Osteocyte (in vitro differentiated cells): ENCODE results near the gene C9. TPM values are rescaled to one million over a fixed set of nuclear protein-coding genes. Genes with fewer than 3 reads are reported as not detected.

Source experiments
- DNase-seq: peaks from one replicate; pipeline ENCODE4 v3.0.0; 2021; ENCODE audit warnings: mixed read lengths; ENCODE audit not compliant: unreplicated experiment; ENCODE audit errors: extremely low spot score
- H3K27ac Mint-ChIP-seq: one replicate; pipeline ENCODE4 v1.8.0; 2021; ENCODE audit warnings: mild to moderate bottlenecking, mixed read lengths; ENCODE audit not compliant: unreplicated experiment
- H3K27me3 Mint-ChIP-seq: one replicate; pipeline ENCODE4 v1.8.0; 2021; ENCODE audit warnings: mixed read lengths; ENCODE audit not compliant: unreplicated experiment
- H3K36me3 Mint-ChIP-seq: one replicate; pipeline ENCODE4 v1.8.0; 2021; ENCODE audit warnings: mixed read lengths; ENCODE audit not compliant: unreplicated experiment
- H3K4me1 Mint-ChIP-seq: one replicate; pipeline ENCODE4 v1.8.0; 2021; ENCODE audit warnings: mixed read lengths; ENCODE audit not compliant: unreplicated experiment
- H3K4me3 Mint-ChIP-seq: one replicate; pipeline ENCODE4 v1.8.0; 2021; ENCODE audit warnings: mild to moderate bottlenecking, moderate library complexity, mixed read lengths; ENCODE audit not compliant: unreplicated experiment
- H3K9me3 Mint-ChIP-seq: one replicate; pipeline ENCODE4 v1.8.0; 2021; ENCODE audit warnings: mixed read lengths; ENCODE audit not compliant: unreplicated experiment
- total RNA-seq: library from RNA; stranded (reverse); gene quantifications from 2 replicates; pipeline ENCODE4 v1.2.1, GENCODE V29; 2021
- TF ChIP-seq, protein P1 (sequence below): fragments of 200-600 bp; sonication (generic); IDR thresholded peaks from 2 replicates; pipeline ENCODE4 v1.5.0; 2021; ENCODE audit warnings: antibody characterized with exemption, mild to moderate bottlenecking, moderate library complexity

The C9 gene
- total RNA-seq, 1 donor from 2014 or later: not detected

DNA sequence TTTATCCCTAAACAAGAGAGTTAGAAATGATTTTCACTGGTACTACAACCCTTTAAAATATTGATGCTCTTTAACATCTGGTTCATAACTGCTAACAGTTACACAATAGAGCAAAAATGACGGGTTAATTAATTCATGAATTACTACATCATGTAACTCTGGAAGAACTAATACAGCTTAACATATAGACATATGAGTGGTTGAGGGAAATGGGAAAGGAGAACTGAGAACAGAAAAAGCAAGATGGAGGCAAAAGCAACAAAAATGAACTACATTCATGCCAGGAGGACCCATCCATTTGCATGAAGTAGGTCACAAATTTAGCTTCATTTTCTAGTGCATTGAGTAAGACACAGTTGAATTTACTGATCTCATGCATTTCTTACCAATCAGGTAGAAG, 61.8 kb downstream of the C9 start:
- DNase-seq: no peak
- H3K9me3 Mint-ChIP-seq: no peaks in the 10 kb centered on the region
- peaks cover 33% of the 10 kb centered on the region for H3K27me3 Mint-ChIP-seq
- no peaks in the 10 kb centered on the region for H3K4me1 Mint-ChIP-seq
- H3K4me3 Mint-ChIP-seq: no peak overlapping the region
- TF ChIP-seq, protein P1, sequence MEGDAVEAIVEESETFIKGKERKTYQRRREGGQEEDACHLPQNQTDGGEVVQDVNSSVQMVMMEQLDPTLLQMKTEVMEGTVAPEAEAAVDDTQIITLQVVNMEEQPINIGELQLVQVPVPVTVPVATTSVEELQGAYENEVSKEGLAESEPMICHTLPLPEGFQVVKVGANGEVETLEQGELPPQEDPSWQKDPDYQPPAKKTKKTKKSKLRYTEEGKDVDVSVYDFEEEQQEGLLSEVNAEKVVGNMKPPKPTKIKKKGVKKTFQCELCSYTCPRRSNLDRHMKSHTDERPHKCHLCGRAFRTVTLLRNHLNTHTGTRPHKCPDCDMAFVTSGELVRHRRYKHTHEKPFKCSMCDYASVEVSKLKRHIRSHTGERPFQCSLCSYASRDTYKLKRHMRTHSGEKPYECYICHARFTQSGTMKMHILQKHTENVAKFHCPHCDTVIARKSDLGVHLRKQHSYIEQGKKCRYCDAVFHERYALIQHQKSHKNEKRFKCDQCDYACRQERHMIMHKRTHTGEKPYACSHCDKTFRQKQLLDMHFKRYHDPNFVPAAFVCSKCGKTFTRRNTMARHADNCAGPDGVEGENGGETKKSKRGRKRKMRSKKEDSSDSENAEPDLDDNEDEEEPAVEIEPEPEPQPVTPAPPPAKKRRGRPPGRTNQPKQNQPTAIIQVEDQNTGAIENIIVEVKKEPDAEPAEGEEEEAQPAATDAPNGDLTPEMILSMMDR: no peak
- H3K36me3 Mint-ChIP-seq: peaks cover 2% of the 10 kb centered on the region
- H3K27ac Mint-ChIP-seq: no peak overlapping the region

DNA sequence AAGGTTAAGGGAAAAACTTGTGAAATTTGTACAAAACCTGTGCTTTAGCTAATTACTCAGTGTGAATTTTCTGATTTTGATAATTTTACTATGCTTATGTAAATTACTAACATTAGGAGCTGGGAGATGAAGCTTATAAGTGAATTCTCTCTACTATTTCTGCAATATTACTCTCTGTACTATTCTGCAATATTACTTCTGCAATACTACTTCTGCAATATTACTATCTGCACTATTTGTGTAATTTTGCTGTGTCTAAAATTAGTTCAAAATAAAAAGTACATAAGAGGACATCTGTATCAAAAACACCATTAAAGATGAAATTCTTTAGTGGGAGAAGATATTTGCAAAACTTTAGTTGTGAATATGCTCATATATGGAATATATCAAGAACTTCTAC, 62.9 kb downstream of the C9 start:
- H3K9me3 Mint-ChIP-seq: no peaks in the 10 kb centered on the region
- peaks cover 2% of the 10 kb centered on the region for H3K36me3 Mint-ChIP-seq
- H3K4me3 Mint-ChIP-seq: no peak overlapping the region
- TF ChIP-seq, protein P1: no peak
- peaks cover 33% of the 10 kb centered on the region for H3K27me3 Mint-ChIP-seq
- H3K27ac Mint-ChIP-seq: no peak overlapping the region
- H3K4me1 Mint-ChIP-seq: no peaks in the 10 kb centered on the region
- DNase-seq: no peak

DNA sequence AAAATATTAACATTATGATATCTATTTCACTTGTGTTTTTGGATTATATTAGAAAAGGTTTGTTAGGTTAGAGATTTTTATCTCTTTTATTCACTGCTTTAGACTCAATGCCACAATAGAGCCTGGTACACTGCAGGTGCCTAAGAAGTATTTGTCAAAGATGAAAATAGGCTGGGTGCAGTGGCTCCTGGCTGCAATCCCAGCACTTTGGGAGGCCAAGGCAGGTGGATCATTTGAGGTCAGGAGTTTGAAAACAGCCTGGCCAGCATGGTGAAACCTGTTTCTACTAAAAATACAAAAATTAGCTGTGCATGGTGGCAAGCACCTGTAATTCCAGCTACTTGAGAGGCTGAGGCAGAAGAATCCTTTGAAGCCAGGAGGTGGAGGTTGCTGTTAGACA, 64.3 kb downstream of the C9 start:
- TF ChIP-seq, protein P1: no peak
- no peaks in the 10 kb centered on the region for H3K9me3 Mint-ChIP-seq
- no peak overlapping the region for H3K4me3 Mint-ChIP-seq
- no peak overlapping the region for H3K27ac Mint-ChIP-seq
- H3K4me1 Mint-ChIP-seq: no peaks in the 10 kb centered on the region
- peaks cover 2% of the 10 kb centered on the region for H3K36me3 Mint-ChIP-seq
- DNase-seq: no peak
- peaks cover 23% of the 10 kb centered on the region for H3K27me3 Mint-ChIP-seq

DNA sequence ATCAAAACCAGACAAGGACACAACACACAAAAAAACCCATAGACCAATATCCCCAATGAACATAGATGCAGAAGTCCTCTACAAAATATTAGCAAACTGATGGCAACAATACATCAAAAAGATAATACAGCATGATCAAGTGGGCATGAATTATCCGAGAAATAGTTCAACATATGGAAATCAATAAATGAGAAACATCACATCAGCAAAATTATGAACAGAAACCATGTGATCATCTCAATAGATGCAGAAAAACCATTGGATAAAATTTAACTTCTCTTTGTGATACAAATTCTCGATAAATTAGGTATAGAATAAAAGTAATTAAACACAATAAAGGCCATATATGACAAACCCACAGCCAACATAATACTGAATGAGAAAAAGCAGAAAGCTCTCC, 69.6 kb downstream of the C9 start:
- TF ChIP-seq, protein P1: no peak
- no peak overlapping the region for H3K27ac Mint-ChIP-seq
- H3K4me3 Mint-ChIP-seq: no peak overlapping the region
- peaks cover 12% of the 10 kb centered on the region for H3K9me3 Mint-ChIP-seq
- H3K4me1 Mint-ChIP-seq: no peaks in the 10 kb centered on the region
- peaks cover 4% of the 10 kb centered on the region for H3K36me3 Mint-ChIP-seq
- H3K27me3 Mint-ChIP-seq: peaks cover 35% of the 10 kb centered on the region
- DNase-seq: no peak

DNA sequence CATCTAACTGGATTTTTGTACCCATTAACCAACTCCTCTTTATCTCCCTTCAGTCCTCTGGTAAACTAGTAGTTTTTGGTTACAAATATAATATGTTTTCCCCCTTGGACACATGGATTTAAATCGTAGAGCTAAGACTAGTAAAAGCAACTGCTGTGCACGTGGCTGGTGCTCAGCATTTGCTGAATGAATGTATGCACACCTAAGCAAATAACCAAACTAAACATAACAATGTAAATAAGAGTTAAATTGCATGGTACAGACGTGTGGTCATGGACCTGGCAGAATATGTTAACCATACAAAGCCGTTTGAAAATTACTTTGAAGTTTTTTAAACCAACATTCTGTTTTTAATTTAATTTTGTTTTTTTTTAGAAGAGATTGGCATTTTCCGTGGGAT, 79.7 kb downstream of the C9 start:
- TF ChIP-seq, protein P1: no peak
- Mint-ChIP-seq H3K9me3 (peaks cover 6% of the 10 kb centered on the region), H3K27me3 (peaks cover 42% of the 10 kb centered on the region), H3K4me1 (no peaks in the 10 kb centered on the region), H3K4me3 (no peak overlapping the region), H3K36me3 (no peaks in the 10 kb centered on the region), H3K27ac (no peak overlapping the region)
- DNase-seq: no peak
